Bone marrow (tissue), 2 donors: ENCODE results near the gene EIF5.
"Not testable (repeated sequence)": the region's sequence is repeated elsewhere in the genome, so short reads cannot be mapped to it uniquely, and the experiment has no call there.

Source experiments
- DNase-seq, 2 donors: peaks; one replicate each; lab custom pipeline; 2025; lab: John Stamatoyannopoulos, UW

The EIF5 gene

GRCh38 chr14:103336191-103336590 lies 2.2 kb downstream of the EIF5 start:
- DNase-seq: no peak

- no peak for DNase-seq
Observed at GRCh38 chr14:103337794-103338193, 3.8 kb downstream of the EIF5 start.

GRCh38 chr14:103339561-103339960 lies 5.5 kb downstream of the EIF5 start:
- no peak for DNase-seq

- DNase-seq: no peak
Observed at GRCh38 chr14:103340480-103341212, 6.6 kb downstream of the EIF5 start.

- no peak for DNase-seq
Observed at GRCh38 chr14:103341250-103342129, 7.5 kb downstream of the EIF5 start.

GRCh38 chr14:103343164-103343879 lies 9.3 kb downstream of the EIF5 start:
- DNase-seq: no peak

GRCh38 chr14:103343905-103344797 lies 10.1 kb downstream of the EIF5 start:
- no peak for DNase-seq

- DNase-seq: no peak
Observed at GRCh38 chr14:103346286-103346685, 12.2 kb downstream of the EIF5 start.

- DNase-seq: no peak
Observed at GRCh38 chr14:103347091-103347815, 13.2 kb downstream of the EIF5 start.

- no peak for DNase-seq
Observed at GRCh38 chr14:103348154-103348553, 14.1 kb downstream of the EIF5 start.

GRCh38 chr14:103349982-103350381 lies 15.9 kb downstream of the EIF5 start:
- no peak for DNase-seq

- no peak for DNase-seq
Observed at GRCh38 chr14:103353362-103353761, 19.3 kb downstream of the EIF5 start.

- no peak for DNase-seq
Observed at GRCh38 chr14:103354141-103354540, 20.1 kb downstream of the EIF5 start.

- no peak for DNase-seq
Observed at GRCh38 chr14:103356024-103356682, 22.1 kb downstream of the EIF5 start.

- DNase-seq: not testable (repeated sequence)
Observed at GRCh38 chr14:103357552-103357951, 23.5 kb downstream of the EIF5 start.

- DNase-seq: no peak
Observed at GRCh38 chr14:103360548-103360947, 26.5 kb downstream of the EIF5 start.

GRCh38 chr14:103361867-103362266 lies 27.8 kb downstream of the EIF5 start:
- no peak for DNase-seq

- DNase-seq: no peak
Observed at GRCh38 chr14:103362780-103363179, 28.7 kb downstream of the EIF5 start.

GRCh38 chr14:103366741-103367140 lies 32.7 kb downstream of the EIF5 start:
- no peak for DNase-seq

- no peak for DNase-seq
Observed at GRCh38 chr14:103367995-103368394, 34.0 kb downstream of the EIF5 start.
